ENCODE results near the gene FAF2.

FAF2 gene

GRCh38 chr5:176500511-176500910, 52.3 kb downstream of the FAF2 start:
- DNase-seq (ENCODE audit: insufficient read length, low spot score) (no peak), FAIRE-seq (no peak)

DNA sequence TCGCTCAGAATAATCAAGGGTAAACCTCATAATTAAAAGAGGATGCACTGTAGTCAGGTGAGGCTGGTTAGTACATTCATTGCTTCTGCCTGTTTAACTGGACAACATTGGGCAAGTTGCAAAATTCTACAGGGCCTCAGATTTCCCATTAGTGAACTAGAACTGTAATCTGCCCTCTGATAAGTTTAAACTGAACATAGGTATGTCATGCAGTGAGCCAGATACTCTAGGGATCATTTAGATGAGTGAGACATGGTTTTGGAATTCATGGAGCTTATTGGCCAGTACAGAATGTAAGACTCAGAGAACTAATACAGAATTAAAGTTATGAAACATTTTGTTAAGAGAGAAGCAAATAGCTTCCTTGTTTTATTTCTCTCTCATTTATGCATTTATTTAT, 53.1 kb downstream of the FAF2 start:
- FAIRE-seq, result no peak
- DNase-seq (ENCODE audit: insufficient read length, low spot score), result no peak

GRCh38 chr5:176503496-176503895, 55.3 kb downstream of the FAF2 start:
- no peak for DNase-seq (ENCODE audit: insufficient read length, low spot score)
- no peak for FAIRE-seq

DNA sequence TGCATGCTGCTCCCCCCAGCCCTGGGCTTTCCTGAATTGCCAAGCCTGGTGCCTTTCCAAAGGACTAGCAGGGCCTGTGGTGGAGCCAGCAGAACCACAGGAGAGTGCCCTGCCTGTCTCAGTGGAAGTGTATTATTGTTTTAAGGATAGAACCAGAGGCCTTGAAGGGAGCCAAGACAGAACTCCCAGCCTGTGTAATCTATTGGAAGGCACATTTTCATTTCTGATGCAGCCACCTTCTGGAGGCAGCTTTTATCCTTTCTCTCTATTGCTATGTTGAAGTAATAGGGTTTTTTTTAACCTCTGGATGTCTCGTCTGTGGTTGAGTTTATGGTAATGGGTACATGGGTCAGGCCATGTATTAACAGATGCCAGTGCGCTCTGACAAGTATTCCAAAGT, 59.7 kb downstream of the FAF2 start:
- DNase-seq (ENCODE audit: insufficient read length, low spot score), result no peak
- no peak for FAIRE-seq

- DNase-seq (ENCODE audit: insufficient read length, low spot score), result no peak
- no peak for FAIRE-seq
Observed at GRCh38 chr5:176508603-176509002, 60.4 kb downstream of the FAF2 start.

GRCh38 chr5:176513788-176514187, 65.6 kb downstream of the FAF2 start:
- DNase-seq (ENCODE audit: insufficient read length, low spot score) (no peak), FAIRE-seq (no peak)

GRCh38 chr5:176514244-176514950, 66.2 kb downstream of the FAF2 start:
- FAIRE-seq, result no peak
- no peak for DNase-seq (ENCODE audit: insufficient read length, low spot score)

DNA sequence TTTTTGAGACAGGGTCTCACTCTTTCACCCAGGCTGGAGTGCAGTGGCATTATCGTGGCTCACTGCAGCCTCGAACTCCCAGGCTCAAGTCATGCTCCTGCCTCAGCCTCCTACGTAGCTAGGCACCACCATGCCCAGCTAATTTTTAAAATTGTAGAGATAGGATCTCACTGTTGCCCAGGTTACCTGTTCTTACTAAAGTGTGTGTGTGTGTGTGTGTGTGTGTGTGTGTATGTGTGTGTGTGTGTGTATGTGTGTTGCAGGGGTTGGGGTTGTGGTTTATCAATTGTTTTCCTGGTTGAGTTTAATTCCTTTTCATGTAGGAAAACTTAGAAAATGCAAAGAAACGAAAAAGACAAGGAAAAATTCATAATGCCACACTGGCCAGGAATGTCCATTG, 67.2 kb downstream of the FAF2 start:
- FAIRE-seq, result no peak

DNA sequence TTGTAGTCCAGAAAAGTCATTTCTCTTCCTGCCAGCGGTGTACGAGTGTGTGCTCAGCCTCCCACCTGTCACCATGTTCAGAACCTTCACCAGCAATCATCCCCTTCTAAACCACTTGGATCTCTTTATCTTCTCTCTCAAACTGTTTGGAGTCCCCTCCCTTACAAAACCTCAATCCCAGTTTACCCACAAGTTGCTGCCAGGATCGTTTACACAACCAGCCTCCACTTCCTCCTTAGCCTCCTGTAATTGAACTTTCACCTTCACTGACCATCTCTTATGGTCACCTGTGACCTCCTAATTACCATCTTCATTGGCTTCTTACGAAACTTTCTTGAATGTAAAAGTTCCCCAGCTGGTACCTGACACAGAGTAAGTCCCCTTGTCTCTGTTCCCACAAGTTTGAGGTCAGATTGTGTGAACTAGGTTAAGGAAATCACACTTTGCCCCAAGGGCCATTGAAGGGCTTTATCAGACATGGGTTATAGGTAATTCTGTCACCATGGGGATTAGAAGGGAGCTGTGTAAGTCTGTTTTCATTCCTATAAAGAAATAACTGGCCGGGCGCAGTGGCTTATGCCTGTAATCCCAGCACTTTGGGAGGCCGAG, 69.0 kb downstream of the FAF2 start:
- DNase-seq (ENCODE audit: insufficient read length, low spot score), result no peak
- no peak for FAIRE-seq

More for the DNA sequence above, 67.2 kb downstream of the FAF2 start:
- no peak for DNase-seq (ENCODE audit: insufficient read length, low spot score)

GRCh38 chr5:176519810-176520720, 71.9 kb downstream of the FAF2 start:
- DNase-seq (ENCODE audit: insufficient read length, low spot score) (no peak), FAIRE-seq (no peak)

DNA sequence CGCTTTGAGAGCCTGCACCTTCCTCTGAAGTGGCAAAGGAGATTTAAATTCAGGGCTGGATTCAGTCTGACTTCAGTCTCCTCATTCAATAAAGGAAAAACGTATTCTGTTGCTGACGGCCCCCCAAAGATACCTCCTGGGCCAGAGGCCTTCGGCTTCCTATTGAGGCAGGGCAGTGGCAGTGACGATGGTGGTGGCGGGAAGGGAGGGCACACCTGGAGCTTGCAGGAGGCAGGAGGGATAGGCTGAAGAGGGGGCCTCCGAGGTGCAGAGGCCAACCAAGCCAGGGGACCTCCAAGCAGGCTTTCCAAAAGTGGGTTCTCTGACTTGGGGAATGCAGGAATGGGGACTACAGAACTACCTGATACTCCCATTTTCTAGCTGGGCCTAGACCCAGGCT, 73.1 kb downstream of the FAF2 start:
- no peak for FAIRE-seq

GRCh38 chr5:176521699-176522263, 73.6 kb downstream of the FAF2 start:
- FAIRE-seq (no peak), DNase-seq (ENCODE audit: insufficient read length, low spot score) (no peak)

More for the DNA sequence above, 73.1 kb downstream of the FAF2 start:
- no peak for DNase-seq (ENCODE audit: insufficient read length, low spot score)

GRCh38 chr5:176524138-176524537, 76.0 kb downstream of the FAF2 start:
- DNase-seq (ENCODE audit: insufficient read length, low spot score), result no peak
- FAIRE-seq, result no peak

GRCh38 chr5:176524987-176525386, 76.8 kb downstream of the FAF2 start:
- DNase-seq (ENCODE audit: insufficient read length, low spot score) (no peak), FAIRE-seq (no peak)

DNA sequence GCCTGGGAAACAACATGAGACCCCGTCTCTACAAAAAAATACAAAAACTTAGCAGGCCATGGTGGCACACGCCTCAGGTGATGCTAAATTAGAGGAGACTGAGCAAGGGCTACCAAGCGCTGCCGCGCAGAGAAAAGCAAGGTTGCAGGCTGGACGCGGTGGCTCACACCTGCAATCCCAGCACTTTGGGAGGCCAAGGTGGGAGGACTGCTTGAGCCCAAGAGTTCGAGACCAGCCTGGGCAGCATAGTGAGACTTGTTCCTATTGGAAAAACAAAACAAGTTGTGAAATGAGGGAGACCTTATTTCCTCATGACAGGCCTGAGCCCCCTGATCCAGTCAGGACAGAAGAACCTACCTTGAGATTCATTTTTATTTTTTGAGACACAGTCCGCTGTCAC, 77.5 kb downstream of the FAF2 start:
- DNase-seq (ENCODE audit: insufficient read length, low spot score) (no peak), FAIRE-seq (no peak)

DNA sequence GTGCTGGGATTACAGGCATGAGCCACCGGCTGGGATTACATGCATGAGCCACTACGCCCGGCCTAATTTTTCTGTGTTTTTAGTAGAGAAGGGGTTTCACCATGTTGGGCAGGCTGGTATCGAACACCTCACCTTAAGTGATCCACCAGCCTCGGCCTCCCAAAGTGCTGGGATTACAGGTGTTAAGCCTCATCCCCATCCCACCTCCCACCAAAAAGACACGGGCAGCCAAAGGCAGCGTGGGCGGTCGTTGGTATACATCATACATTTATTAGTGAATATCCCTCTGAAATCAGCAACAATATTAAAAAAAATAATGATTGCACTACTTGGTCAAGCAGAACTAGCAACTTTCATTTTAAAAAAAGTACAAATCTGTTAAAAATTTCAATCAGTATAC, 78.3 kb downstream of the FAF2 start:
- DNase-seq (ENCODE audit: insufficient read length, low spot score), result no peak
- no peak for FAIRE-seq

GRCh38 chr5:176527246-176528222, 79.3 kb downstream of the FAF2 start:
- FAIRE-seq (no peak), DNase-seq (ENCODE audit: insufficient read length, low spot score) (no peak)

- DNase-seq (ENCODE audit: insufficient read length, low spot score) (no peak), FAIRE-seq (no peak)
Observed at GRCh38 chr5:176528301-176528700, 80.1 kb downstream of the FAF2 start.

DNA sequence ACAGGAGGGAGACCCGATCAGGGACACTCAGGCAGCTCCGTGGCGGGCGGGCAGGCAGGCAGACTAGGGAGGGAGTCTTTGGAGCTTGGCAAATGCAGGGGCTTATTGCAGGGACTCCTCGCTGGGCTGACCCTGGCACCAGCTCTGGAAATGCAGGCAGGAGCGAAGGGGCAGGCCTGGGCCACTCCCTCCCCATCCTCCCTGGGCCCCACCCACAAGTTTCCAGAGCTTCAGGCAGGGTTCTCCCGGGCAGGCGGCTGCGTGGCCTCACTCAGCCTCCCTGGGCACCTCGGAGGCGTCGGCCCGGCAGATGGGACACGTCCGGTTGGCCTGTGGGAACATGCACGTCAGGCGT, 80.6 kb downstream of the FAF2 start:
- DNase-seq (ENCODE audit: insufficient read length, low spot score) (no peak), FAIRE-seq (no peak)

- FAIRE-seq (no peak), DNase-seq (ENCODE audit: insufficient read length, low spot score) (no peak)
Observed at GRCh38 chr5:176529116-176529740, 81.0 kb downstream of the FAF2 start.

Data from GM19239 (cell line).